ENCODE measurements around the gene PPP1R14C.

DNA sequence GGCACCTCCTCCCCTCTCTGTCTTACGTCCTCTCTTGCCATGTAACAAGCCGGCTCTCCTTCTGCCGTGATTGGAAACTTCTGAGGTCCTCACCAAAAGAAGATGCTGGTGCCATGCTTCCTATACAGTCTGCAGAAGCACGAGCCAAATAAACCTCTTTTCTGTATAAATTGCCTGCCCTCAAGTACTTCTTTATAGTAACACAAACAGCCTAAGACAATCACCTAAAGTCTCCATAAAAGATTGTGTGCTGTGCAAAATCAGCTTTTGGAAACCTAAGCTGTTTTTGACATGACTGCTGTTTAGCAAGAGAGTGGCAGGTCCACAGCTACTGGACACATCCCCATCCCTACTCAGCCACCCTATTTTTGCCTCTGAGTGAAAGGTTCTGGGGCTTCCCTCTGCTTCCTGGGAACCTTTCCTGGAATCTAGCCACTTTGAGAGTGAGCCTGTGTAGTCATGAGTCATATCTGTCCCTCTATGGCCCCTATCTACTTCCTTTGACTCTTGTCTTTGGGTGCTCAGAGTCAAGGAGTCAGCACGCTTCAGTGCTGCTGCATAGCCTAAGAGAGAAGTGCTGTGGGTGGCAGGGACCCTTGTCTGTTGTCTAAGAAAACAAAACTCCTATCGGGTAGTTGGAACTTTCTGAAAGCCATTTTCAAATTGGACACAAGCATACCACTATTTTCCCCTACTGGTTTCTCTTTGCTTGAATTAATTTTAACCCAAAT is 110.0 kb downstream of the PPP1R14C start:
- TF ChIP-seq, protein P1, sequence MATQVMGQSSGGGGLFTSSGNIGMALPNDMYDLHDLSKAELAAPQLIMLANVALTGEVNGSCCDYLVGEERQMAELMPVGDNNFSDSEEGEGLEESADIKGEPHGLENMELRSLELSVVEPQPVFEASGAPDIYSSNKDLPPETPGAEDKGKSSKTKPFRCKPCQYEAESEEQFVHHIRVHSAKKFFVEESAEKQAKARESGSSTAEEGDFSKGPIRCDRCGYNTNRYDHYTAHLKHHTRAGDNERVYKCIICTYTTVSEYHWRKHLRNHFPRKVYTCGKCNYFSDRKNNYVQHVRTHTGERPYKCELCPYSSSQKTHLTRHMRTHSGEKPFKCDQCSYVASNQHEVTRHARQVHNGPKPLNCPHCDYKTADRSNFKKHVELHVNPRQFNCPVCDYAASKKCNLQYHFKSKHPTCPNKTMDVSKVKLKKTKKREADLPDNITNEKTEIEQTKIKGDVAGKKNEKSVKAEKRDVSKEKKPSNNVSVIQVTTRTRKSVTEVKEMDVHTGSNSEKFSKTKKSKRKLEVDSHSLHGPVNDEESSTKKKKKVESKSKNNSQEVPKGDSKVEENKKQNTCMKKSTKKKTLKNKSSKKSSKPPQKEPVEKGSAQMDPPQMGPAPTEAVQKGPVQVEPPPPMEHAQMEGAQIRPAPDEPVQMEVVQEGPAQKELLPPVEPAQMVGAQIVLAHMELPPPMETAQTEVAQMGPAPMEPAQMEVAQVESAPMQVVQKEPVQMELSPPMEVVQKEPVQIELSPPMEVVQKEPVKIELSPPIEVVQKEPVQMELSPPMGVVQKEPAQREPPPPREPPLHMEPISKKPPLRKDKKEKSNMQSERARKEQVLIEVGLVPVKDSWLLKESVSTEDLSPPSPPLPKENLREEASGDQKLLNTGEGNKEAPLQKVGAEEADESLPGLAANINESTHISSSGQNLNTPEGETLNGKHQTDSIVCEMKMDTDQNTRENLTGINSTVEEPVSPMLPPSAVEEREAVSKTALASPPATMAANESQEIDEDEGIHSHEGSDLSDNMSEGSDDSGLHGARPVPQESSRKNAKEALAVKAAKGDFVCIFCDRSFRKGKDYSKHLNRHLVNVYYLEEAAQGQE (IDR thresholded peaks at IDR 0.05; ENCODE audit: low read depth), result no peak
- TF ChIP-seq, protein P2, sequence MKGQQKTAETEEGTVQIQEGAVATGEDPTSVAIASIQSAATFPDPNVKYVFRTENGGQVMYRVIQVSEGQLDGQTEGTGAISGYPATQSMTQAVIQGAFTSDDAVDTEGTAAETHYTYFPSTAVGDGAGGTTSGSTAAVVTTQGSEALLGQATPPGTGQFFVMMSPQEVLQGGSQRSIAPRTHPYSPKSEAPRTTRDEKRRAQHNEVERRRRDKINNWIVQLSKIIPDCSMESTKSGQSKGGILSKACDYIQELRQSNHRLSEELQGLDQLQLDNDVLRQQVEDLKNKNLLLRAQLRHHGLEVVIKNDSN (IDR thresholded peaks at IDR 0.05), result no peak
- no peak for TF ChIP-seq CEBPB (IDR thresholded peaks at IDR 0.05)

Measured in Ishikawa (cell line).